Inflammatory macrophage treated with lipopolysaccharide for 1 hour (primary cell): ENCODE measurements around the gene PPWD1.
"Not testable (repeated sequence)": the region's sequence is repeated elsewhere in the genome, so short reads cannot be mapped to it uniquely, and the experiment has no call there.

Source experiments
- DNase-seq, 2 donors: peaks; one replicate each; pipeline ENCODE4 v3.0.0-alpha.2; 2020 to 2022

The PPWD1 gene

DNA sequence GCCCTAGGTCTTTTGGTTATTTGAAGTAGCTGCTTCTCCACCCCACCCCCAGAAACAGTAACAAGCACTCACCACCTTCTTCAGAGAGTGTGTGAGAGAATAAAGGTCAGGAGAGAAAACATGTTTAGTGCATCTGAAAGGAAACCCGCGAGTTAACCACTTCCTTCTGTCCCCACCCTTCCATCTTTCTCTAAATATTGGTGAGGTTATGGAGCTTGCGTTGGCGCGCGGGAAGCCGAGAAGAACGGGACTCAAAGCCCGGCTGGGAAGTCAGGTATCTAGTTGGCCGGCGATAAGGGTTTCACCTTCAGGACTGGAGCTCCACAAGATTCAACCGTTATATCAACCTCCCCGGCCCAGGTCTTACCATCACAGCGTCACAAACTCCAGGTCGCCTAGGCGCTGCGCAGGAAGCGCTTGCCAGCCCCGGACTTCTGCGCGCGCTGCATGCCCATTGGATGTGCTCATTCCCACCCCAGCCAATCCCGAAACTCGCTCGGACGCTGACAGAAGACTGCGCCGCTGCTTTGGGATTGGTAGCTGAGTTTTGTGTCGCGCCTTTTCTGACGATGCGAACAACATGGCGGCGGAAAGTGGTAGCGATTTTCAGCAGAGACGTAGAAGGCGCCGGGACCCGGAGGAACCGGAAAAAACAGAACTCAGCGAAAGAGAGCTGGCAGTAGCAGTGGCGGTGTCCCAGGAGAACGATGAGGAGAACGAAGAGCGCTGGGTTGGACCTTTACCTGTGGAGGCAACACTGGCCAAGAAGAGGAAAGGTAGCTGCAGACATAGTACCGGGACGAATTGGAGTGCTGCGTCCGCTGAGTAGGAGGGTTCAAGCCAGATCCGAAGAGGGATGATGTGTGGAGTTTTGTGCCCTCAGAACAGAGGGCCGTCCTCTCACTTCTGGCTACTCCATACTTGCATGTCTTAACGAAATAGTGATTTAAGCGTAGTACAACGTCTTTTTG, at the start of gene PPWD1, which contains the start of gene CENPK:
TSS of gene PPWD1 (plus strand) at position 566 of the 971 bp plus-strand sequence. CDS start at position 581, 15 bp downstream.
TSS of gene CENPK (minus strand) at position 438 of the 971 bp plus-strand sequence. CDS start 8,261 bp downstream, outside the sequence.
- peak; percentile 93 to 95 for DNase-seq

DNA sequence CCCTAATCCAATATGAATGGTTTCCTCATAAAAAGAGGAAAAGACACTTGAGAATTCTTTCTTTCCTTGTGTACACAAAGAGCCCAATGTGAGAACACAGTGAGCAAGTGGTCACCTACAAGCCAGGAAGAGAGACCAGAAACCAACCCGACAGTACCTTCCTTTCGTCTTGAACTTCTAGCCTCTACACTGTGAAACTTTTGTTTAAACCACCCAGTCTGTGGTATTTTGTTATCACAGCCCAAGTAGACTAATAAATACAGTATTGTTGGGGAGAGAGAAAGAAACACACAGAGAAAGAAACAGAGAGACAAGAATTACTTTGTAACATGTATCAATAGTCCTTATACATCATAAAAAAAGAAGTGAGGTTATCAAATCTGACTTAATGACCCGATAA, 37.4 kb upstream of the PPWD1 start:
- no peak for DNase-seq

DNA sequence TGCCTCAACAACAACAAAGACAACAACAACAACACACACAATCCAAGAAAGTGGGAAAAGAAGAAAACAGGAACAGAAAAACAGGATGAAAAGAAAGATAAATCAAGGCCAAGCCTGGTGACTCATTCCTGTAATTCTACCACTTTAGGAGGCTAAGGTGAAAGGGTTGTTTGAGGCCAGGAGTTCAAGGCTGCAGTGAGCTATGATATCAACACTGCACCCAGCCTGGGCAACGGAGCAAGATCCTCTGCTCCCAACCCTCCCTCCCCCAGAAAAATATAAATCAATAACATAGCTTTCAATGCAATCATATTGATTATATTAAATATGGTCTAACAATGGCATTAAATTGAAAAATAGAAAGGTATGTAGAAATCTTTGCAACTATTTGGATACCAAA, 32.2 kb upstream of the PPWD1 start:
- no peak for DNase-seq

DNA sequence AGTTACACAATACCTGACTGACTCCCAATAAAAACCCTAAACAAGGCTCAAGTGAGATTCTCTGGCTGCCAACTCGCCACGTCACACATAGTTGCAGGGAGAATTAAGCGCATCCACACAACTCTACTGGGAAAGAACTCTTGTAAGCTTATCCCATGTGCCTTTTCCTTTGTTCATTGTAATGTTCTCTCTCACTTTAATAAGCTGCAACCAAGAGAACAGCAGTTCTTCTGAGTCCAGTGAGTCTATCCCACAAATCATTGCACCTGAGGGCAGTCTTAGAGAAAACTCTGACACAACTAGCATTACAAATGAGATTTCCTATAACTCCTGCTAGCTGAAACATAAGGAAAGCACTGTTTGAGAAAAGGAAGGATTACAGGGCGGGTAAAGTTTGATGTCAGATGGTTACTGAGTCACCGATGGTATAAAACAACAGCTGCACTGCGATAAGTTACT, 27.5 kb upstream of the PPWD1 start:
- DNase-seq: no peak

DNA sequence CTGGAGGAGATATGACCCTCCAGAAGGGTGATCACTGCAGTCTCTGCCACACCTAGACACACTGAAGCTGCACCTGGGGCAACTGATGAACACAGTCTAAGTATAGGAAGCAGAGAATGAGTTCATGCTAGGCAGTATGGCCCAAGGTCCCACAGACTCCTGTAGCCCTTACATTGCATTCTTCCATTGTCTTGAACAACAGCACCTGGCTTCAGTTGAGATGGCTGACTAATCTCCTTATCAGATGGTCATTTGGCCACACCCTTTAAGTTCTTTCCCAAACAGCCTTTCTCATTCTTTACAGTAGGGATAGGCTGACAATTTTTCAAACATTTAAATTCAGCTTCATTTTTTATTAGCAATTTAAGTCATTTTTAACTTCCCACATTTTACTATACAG, 23.3 kb upstream of the PPWD1 start:
- DNase-seq: no peak

DNA sequence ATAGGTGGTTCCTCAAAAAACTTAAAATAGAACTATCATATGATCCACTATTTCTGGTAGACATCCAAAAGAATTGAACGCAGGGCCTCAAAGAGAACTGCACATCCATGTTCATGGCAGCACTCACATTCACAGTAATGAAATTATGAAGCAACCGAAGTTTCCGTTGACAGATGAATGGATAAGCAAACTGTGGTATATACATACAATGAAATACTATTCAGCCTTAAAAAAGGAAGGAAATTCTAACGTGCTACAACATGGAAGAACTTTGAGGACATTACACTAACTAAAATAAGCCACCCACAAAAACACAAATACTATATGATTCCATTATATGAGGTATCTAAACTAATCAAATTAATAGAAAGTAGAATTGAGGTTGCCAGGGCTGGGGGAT, 18.6 kb upstream of the PPWD1 start:
- no peak for DNase-seq

DNA sequence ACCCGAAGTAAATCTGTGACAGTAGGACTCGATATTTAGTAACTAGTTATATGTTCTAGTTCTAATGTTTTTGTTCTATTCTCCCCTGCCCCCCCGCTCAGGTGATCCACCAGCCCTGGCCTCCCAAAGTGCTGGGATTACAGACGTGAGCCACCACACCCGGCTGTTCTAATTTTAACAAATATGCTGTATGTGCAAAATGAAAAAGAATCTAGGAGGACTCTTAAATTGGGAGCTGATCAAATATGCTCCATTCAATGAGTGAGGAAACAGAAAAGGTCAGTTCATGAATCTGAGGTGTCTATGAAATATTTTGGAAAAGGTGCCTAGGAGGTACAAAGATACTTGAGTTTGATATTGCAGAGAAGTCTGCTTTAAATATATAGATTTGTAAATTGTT, 17.0 kb upstream of the PPWD1 start:
- DNase-seq: no peak

DNA sequence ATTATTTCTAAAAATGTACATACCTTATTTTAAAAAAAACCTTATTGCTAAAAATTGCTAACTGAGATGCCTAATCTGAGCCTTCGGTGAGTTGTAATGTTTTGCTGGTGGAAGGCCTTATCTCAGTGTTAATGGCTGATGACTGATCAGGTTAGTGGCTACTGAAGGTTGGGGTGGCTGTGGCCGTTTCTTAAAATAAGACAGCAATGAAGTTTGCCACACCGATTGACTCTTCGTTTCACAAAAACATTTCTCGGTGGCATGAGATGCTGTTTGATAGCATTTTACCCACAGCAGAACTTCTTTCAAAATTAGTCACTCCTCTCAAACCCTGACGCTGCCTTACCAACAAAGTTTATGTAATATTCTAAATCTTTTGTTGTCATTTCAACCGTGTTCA, 14.8 kb upstream of the PPWD1 start:
- DNase-seq: no peak

DNA sequence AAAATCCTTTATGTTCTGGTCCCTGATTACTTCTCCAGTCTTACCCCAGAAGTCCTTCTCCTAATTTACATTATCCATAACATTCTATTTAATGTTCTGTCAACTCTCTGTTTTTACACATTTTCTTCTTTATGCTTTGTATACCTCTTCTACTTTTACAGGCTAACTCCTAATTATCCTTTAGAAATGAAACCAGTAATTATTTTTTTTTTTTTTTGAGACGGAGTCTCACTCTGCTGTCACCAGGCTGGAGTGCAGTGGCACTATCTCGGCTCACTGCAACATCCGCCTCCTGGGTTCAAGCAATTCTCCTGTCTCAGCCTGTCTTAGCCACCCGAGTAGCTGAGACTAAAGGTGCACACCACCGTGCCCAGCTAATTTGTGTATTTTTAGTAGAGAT, 9.2 kb upstream of the PPWD1 start:
- DNase-seq: no peak

DNA sequence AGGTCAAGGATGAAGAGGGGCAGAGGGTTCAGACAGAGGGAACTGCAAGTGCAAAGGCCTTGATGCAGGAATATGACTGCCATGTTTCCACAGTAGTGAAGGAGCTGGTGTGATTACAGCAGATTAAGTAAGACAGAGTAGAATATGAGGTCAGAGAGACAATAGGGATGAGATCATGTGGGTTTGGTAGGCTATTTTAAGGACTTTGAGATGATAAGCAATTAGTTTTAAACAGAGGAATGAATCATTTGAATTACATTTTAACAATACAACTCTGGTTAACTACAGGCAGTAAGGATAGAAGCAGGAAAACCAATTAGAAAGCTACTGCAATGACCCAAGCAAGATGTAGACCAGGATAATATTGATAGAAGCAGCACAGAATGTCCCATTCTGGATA, 7.8 kb upstream of the PPWD1 start:
- DNase-seq: no peak

DNA sequence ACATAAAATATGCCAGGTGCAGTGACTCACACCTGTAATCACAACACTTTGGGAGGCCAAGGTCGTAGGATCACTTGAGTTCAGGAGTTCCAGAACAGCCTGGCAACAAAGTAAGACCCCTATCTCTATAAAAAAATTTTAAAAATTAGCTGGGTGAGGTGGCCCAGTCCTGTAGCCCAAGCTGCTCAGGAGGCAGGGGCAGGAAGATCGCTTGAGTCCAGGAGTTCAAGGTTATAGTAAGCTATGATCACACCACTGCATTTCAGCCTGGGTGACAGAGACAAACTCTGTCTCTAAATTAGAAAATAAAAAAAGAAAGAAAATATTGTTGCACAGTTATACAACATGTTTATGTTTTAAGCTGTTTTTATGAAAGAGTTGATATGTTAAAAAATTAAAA, 6.9 kb upstream of the PPWD1 start:
- no peak for DNase-seq

DNA sequence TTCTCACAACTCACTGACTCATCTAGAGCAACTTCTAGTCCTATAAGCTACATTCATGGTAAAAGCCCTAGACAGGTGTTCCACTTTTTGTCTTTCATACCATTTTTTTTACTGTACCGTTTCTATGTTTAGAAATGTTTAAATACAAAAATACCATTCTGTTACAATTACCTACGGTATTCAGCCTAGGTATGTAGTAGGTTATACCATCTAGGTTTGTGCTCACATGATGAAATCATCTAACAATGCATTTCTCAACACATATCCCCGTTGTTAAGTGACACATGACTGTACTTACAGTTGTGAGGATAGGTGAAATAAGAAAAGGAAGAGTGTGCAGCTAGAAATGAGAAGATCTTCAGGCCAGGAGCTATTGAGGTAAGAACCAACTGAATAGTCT, 6.4 kb upstream of the PPWD1 start:
- no peak for DNase-seq

DNA sequence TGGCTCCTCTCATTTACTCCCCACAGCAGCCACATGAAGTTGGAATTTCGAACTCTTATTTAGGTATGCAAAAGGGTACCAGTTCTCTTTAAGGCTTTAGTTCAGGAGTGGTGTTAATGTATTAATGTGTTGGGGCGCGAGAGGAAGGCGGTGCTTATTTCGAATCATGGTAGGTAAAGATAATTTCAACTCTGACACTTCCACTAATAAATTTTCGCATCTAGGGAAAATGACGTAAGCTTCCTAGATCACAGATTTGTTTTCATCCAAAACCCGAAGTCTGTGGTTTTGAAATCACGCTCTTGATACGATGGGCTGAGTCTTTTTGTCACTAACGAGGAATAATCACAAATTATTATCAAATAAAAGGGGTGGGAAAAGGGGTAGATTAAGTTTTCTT, 681 bp downstream of the PPWD1 start:
- peak in 1 of 2 donors; percentile 8 for DNase-seq

DNA sequence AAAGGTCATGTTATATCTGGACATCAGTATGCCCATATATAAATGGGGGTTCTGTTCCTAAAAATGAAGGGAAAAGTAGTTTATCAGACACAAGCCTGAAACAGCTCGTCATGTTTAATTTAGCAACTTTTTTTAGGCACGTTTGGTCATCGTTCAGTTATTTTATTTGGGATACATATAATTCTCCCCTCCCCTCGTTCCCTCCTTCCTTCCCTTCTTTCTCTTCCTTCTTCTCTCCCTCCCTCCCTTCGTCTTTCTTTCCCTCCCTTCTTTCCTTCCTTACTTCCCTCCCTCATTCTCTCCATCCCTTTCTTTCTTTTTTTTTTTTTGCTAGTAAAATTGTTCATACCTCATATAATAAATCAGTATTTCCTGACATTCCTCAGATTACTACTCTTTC, 3.4 kb downstream of the PPWD1 start:
- no peak for DNase-seq

DNA sequence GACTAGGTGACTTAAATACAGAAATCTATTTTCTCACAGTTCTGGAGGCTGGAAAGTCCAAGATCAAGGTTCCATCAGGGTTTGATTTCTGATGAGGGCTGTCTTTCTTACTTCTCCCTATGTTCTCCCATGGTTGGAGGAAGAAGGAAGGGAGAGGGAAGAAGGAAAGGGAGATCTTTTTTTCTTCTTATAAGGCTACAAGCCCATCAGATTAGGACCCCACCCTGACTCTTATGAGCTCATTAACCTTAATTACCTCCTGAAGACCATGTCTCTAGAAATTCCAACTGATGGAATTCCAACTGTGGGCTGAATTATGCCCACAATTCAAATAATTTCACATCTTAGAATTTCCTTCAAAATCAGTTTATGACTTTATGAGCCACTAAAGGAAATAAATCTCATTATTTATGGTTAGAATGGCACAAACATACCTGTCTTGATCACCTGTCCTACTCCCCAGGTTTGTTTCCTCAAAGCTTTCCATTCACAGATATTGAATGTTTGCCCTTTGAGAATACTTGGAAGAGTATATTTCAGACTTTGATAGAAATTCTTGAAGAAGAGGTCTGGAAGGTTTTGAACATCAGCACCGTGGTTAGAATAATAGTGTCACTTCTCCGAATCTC, 7.6 kb downstream of the PPWD1 start:
- no peak for DNase-seq

DNA sequence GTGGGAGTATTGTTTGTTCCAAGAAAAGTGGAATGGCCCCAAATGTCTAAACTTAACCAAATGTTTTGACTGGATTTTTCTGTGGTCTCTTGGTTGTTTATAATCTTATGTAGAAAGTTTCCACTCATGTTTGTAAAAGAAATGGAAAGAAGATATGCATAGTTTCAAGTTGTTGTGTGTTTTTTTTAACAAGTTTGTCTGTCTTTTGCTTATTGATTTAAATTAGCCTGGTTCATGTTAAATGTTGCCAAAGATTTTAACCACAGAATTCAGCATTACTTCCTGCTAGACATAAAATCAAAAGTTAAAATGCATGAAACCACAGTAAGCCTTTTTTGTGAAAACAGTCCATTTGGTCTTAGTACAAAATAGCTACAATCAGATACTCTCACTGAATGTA, 14.0 kb downstream of the PPWD1 start:
- no peak for DNase-seq

DNA sequence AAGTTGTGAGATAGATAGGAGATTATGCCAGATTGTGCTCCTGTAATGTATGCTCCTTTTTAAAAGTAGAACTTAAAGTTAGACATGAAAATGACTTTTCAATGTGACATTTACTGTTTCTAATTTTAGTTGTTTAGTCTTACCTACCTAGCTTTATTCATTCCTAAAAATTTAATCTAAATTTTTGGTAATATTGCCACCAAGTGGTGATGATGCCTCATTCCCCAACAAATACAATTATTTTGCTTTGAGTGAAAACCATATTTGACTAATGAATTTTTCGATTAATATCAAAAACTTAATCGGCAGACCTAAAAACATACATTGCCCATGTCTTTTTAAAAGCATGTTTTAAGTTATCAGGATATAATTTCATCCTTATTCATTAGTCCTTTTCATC, 25.6 kb downstream of the PPWD1 start:
- DNase-seq: no peak

DNA sequence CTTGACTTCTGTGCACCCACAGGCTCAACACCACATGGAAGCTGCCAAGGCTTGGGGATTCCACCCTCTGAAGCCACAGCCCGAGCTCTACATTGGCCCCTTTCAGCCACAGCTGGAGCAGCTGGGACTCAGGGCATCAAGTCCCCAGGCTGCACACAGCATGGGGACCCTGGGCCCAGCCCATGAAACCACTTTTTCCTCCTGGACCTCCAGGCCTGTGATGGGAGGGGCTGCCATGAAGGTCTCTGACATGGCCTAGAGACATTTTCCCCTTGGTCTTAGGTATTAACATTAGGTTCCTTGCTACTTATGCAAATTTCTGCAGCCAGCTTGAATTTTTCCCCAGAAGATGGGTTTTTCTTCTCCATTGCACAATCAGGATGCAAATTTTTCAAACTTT, 38.7 kb downstream of the PPWD1 start:
- peak; percentile 5 to 20 for DNase-seq

DNA sequence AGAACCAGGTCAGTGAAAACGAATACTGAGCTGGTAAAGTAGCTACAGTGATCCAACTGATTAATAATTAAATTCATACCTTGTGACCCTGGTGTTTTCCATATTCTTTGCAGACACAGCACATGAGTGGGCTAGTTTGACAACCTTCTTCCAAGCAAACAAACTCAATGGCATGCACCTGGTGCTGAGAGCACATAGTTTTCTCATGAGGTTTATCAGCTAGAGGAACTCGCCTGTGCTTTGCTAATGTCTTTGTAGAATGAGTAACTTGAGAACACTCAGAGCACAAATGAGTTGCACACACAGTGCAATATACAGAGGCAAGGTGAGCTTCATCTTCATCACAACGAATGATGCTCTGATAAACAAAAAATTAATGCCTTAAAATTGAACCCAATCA, 48.4 kb downstream of the PPWD1 start:
- no peak for DNase-seq

DNA sequence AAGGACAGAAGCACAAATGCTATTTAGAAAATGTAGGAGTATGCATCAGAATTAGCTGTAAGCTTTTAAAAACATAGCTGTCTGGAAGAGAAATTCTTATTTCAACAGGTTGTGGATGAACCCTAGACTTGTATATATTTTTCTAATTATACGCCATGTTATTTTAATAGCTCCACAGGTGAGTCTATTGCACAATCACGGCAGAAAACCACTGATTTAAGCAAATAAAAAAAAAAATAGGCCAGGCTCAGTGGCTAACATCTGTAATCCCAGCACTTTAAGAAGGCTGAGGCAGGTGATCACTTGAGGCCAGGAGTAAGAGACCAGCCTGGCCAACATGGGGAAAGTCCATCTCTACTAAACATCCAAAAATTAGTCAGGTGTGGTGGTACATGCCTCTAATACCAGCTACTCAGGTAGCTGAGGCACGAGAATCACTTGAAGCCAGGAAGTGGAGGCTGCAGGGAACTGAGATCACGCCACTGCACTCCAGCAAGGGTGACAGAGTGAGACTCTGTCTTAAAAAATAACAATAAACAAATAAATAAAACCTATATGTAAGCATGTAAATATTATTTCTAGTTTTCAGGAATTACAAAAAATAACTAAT, 49.3 kb downstream of the PPWD1 start:
- DNase-seq: no peak

DNA sequence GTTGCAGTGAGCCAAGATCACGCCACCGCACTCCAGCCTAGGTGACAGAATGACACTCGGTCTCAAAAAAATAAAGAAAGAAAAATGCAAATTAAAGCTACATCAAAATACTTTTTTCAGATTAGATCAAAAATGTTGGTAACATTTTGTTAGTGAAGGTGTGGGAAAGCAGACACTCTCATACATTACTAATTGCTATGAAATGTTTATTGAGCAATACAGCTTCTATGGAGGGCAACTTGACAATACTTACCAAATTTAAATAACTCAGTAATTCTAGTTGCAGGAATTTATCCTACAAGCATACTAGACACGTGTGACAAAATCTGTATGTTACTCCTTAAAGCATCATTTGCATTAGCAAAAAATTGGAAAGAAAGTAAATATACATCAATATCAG, 56.9 kb downstream of the PPWD1 start:
- DNase-seq: no peak

DNA sequence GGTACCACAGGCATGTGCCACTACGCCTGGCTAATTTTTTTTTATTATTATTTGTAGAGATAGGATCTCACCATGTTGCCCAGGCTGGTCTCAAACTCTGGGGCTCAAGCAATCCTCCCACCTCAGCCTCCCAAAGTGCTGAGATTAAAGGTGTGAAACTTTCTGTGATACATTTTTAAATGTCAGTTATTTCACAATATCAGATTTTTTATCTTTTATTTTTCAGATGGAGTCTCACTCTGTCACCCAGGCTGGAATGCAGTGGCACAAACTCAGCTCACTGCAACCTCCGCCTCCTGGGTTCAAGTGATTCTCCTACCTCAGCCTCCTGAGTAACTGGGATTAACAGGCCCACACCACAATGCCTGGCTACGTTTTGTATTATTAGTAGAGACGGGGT, 58.9 kb downstream of the PPWD1 start:
- not testable (repeated sequence) for DNase-seq

DNA sequence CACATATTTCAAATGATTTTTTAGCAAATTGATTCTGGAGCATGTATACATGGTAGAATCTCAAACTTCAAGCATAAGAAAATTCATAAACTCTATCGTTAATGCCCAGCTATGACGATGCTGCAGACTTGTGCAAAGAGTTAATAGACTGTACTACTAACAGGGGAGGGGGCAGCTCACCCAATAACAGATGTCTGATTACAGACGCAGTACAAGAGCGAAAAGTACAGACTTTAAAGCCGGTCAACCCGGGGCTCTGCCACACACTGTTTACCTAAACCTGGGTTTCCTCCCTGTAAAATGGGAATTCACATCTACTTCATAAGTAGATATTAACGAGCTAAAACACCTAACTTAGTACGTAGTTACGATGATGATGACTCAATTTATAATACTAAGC, 60.4 kb downstream of the PPWD1 start:
- DNase-seq: no peak
